ENCODE results near the gene SLC6A7.

The SLC6A7 gene

GRCh38 chr5:150156027-150156368 is 33.9 kb upstream of the SLC6A7 start:
- no peak for DNase-seq

- DNase-seq: no peak
Measured at GRCh38 chr5:150156540-150156939, 33.3 kb upstream of the SLC6A7 start.

GRCh38 chr5:150157168-150157567 is 32.7 kb upstream of the SLC6A7 start:
- no peak for DNase-seq

GRCh38 chr5:150158170-150158949 is 31.5 kb upstream of the SLC6A7 start:
- DNase-seq: no peak

GRCh38 chr5:150159031-150159430 is 30.8 kb upstream of the SLC6A7 start:
- no peak for DNase-seq

- no peak for DNase-seq
Measured at GRCh38 chr5:150159741-150160179, 30.1 kb upstream of the SLC6A7 start.

- no peak for DNase-seq
Measured at GRCh38 chr5:150160448-150161081, 29.3 kb upstream of the SLC6A7 start.

GRCh38 chr5:150161242-150162141 is 28.4 kb upstream of the SLC6A7 start:
- peak; percentile 69 for DNase-seq

GRCh38 chr5:150162142-150162513 is 27.7 kb upstream of the SLC6A7 start:
- no peak for DNase-seq

- no peak for DNase-seq
Measured at GRCh38 chr5:150163035-150163434, 26.8 kb upstream of the SLC6A7 start.

GRCh38 chr5:150163547-150164059 is 26.3 kb upstream of the SLC6A7 start:
- no peak for DNase-seq

GRCh38 chr5:150164211-150164980 is 25.5 kb upstream of the SLC6A7 start:
- DNase-seq: no peak

GRCh38 chr5:150166037-150166649 is 23.7 kb upstream of the SLC6A7 start:
- no peak for DNase-seq

- DNase-seq: no peak
Measured at GRCh38 chr5:150166650-150167511, 23.0 kb upstream of the SLC6A7 start, which contains the start of gene CDX1. Gene CDX1 (plus strand): TSS chr5:150166778. CDS start chr5:150166877, 99 bp downstream.

- DNase-seq: no peak
Measured at GRCh38 chr5:150167512-150167850, 22.4 kb upstream of the SLC6A7 start.

- DNase-seq: no peak
Measured at GRCh38 chr5:150167908-150168307, 22.0 kb upstream of the SLC6A7 start.

GRCh38 chr5:150168864-150169263 is 21.0 kb upstream of the SLC6A7 start:
- no peak for DNase-seq

- DNase-seq: no peak
Measured at GRCh38 chr5:150172145-150172544, 17.7 kb upstream of the SLC6A7 start.

GRCh38 chr5:150172556-150172955 is 17.3 kb upstream of the SLC6A7 start:
- no peak for DNase-seq

GRCh38 chr5:150173161-150173560 is 16.7 kb upstream of the SLC6A7 start:
- no peak for DNase-seq

GRCh38 chr5:150174285-150174684 is 15.6 kb upstream of the SLC6A7 start:
- DNase-seq: no peak

Data from CD4-positive, alpha-beta T cell treated with Interleukin-17A for 1 hour (primary cell).